Left renal pelvis (tissue), 4 donors: Measurements from ENCODE around the gene ATP13A2. TPM values are rescaled to one million over a fixed set of nuclear protein-coding genes. Genes with fewer than 3 reads are reported as not detected.

Experiments
- DNase-seq, 4 donors: peaks; one replicate each; pipeline ENCODE4 v3.0.0-alpha.2; 2013; ENCODE audit warnings: low read depth in 4 of 4, low spot score in 3 of 4
- polyA plus RNA-seq, 4 donors: library from polyadenylated mRNA; unstranded; fragments of 120-200 nt; gene quantifications; one replicate each; pipeline ENCODE4 v1.2.1, GENCODE V29; 2013; ENCODE audit not compliant: insufficient read length in 4 of 4

Gene ATP13A2, protein sequence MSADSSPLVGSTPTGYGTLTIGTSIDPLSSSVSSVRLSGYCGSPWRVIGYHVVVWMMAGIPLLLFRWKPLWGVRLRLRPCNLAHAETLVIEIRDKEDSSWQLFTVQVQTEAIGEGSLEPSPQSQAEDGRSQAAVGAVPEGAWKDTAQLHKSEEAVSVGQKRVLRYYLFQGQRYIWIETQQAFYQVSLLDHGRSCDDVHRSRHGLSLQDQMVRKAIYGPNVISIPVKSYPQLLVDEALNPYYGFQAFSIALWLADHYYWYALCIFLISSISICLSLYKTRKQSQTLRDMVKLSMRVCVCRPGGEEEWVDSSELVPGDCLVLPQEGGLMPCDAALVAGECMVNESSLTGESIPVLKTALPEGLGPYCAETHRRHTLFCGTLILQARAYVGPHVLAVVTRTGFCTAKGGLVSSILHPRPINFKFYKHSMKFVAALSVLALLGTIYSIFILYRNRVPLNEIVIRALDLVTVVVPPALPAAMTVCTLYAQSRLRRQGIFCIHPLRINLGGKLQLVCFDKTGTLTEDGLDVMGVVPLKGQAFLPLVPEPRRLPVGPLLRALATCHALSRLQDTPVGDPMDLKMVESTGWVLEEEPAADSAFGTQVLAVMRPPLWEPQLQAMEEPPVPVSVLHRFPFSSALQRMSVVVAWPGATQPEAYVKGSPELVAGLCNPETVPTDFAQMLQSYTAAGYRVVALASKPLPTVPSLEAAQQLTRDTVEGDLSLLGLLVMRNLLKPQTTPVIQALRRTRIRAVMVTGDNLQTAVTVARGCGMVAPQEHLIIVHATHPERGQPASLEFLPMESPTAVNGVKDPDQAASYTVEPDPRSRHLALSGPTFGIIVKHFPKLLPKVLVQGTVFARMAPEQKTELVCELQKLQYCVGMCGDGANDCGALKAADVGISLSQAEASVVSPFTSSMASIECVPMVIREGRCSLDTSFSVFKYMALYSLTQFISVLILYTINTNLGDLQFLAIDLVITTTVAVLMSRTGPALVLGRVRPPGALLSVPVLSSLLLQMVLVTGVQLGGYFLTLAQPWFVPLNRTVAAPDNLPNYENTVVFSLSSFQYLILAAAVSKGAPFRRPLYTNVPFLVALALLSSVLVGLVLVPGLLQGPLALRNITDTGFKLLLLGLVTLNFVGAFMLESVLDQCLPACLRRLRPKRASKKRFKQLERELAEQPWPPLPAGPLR
- polyA plus RNA-seq, result 10 to 100 TPM; 25.5 to 38.0 (median 30.1) TPM

- peak; percentile 35 to 58 (median 54) for DNase-seq
Observed at GRCh38 chr1:17011439-17012307, at the start of gene ATP13A2. Gene ATP13A2, minus strand, starts transcription at chr1:17011928. Its CDS starts 190 bp downstream, at chr1:17011738.

GRCh38 chr1:17061486-17061885 lies 49.8 kb upstream of the ATP13A2 start:
- DNase-seq, result no peak

GRCh38 chr1:17060306-17060749 lies 48.6 kb upstream of the ATP13A2 start:
- DNase-seq, result no peak

DNA sequence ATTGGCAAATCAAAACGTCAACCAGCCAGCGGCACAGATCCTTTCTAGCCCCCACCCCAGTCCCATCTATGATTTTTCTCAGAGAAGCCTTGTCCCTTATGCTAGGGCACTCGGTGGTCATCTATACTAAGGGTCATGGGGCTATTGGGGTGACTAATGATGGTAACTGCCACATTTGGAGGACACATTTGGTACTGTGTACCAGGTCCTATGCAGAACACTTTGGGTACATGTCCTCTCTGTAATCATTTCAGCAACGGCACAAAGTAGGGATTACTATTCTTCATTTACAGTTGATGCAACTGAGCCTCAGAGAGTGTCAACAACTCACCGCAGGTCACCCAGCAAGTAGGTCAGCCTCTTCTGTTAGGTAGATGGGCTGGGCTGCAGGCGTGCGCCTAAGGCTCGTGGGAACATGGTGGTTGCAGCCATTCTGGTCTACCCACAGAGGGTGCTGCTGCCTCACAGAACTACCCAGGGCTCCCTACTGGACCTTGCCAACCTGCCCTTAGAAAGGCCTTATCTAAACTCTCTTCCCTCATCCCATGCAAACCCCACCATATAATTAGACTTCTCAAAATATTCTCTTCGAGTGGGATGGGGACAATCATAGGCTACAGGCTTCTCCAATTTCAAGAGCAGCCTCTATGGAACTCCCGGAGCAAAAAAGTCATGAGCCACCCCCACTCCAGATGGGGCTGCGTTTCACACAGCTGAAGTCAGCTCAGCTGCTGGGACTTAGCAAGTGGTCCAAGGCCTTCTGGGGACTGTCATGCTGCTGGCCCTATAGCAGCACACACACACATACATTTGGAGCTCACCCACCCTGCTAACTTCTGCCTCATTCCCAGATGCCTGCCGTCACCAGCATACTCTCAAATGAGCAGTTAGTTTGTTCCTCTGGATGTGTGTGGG lies 47.9 kb upstream of the ATP13A2 start:
- DNase-seq, result no peak

GRCh38 chr1:17056551-17056950 lies 44.8 kb upstream of the ATP13A2 start:
- no peak for DNase-seq

DNA sequence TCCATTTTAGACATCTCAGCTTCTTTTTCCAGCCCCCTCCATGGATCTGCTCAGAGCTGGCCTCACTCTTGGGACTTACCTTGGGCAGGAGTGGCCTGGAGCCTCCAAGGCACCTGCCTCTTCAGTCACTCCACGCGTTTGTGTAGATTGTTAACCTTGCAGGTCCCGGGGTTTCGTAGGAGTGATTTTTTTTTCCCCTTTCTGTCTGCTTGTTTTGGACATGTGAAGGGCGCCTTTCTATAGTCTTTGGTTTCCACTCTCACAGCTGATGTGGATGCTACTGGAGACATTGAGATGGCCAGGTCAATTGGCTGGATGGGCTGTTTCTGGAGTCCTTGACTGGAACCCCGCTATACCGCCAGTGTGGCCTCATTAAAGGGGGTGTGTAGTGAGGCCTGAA lies 44.1 kb upstream of the ATP13A2 start:
- no peak for DNase-seq

GRCh38 chr1:17053685-17054410 lies 42.1 kb upstream of the ATP13A2 start, which contains the start of gene SDHB:
Gene SDHB, minus strand, starts transcription at chr1:17054032. Its CDS starts 13 bp downstream, at chr1:17054019.
- DNase-seq, result peak; percentile 96 to 98 (median 97)

DNA sequence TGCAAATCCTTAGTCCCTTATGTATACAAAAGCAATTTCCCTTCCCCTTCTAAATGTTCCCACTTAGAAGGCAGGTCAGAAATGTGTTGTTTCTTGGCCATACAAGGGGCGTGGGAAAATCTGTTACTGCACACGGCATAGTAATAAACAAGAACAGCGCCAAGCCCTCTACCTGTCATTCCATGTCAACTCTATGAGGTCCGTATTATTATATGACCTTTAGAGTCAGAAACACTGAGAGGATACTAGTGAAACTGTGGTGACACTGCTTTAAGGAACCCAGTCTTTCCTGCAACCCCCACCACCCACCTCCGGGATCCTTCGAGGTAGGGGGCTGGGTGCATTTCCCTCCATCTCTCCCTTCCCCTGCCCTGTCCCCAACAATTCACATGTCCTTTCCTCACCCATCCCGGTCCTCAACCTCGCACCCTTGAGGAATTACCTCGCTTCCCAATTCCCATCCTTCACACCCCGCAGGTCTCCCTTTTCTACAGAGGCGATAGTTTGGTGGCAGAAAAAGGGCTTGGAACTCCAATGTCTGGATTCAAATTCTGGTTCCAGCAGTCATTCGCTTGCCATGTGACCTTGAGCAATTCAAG lies 41.5 kb upstream of the ATP13A2 start:
- peak in 1 of 4 donors; percentile 9 for DNase-seq

DNA sequence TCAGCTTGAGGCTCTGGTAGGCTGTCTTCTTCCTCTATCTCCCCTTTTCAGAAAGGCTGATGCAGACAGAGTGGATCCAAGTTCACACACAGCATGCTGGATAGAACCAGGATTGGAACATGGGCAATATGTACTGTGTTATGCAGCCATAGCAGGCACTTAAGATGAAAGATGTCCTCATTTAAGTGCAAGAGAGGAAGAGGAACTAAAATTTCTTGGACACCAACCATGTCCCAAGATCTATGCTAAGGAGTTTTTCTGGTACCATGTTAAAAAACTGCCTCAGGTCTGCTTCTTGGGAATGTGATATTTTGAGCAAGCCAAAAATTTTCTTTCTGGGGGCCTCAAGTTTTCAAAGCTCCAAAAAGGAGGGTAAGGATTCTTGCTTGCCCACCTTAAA lies 40.9 kb upstream of the ATP13A2 start:
- no peak for DNase-seq

DNA sequence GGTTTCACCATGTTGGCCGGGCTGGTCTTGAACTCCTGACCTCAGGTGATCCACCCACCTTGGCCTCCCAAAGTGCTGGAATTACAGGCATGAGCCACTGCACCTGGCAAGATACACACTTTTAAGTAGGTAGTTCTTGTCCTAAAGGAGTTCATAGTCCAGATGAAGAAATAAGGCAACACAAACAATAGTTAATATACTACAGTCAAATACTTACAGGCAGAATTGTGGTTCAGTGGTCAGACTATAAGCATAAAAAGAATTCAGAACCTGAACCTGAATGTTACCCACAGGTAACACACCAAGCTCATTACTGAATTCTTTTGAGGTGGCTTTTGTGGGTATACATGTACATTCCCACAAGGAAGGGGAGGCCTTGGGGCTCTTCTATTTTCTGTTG lies 40.3 kb upstream of the ATP13A2 start:
- DNase-seq, result no peak

GRCh38 chr1:17047924-17048323 lies 36.2 kb upstream of the ATP13A2 start:
- no peak for DNase-seq

GRCh38 chr1:17046334-17046657 lies 34.6 kb upstream of the ATP13A2 start:
- DNase-seq, result no peak

- DNase-seq, result no peak
Observed at GRCh38 chr1:17045634-17046333, 34.1 kb upstream of the ATP13A2 start.

DNA sequence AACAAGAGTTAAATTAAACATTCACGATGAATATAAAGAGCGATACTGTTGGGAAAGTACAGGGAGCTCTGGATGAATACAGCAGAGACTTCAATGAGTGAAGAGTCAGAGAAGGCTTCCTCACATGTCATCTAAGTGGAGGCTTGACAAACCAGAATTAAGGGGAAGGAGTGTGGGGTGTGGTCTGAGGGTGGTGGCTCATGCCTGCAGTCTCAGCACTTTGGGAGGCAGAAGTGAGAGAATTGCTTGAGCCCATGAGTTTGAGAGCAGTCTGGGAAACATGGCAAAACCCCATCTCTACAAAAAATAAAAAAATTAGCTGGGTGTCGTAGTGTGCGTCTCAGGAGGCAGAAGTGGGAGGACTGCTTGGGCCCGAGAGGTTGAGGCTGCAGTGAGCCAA lies 33.4 kb upstream of the ATP13A2 start:
- no peak for DNase-seq

- DNase-seq, result no peak
Observed at GRCh38 chr1:17043676-17044075, 31.9 kb upstream of the ATP13A2 start.

GRCh38 chr1:17040135-17040534 lies 28.4 kb upstream of the ATP13A2 start:
- DNase-seq, result no peak

DNA sequence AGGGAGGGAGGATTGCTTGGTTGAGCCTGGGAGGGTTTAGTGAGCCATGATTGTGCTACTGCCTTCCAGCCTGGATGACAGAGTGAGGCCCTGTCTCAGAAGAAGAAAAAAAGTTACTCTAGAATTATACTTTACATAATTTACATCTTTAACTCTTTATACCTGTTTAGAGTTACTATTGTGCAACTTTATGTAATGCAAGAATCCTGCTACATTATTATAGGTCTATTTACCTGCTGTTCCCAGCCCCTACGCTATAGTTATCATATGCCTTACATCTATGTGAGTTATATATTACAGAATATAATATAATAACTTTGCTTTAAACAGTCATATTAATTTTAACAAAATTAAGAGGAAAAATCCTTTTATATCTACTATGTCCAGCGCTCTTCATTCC lies 27.8 kb upstream of the ATP13A2 start:
- DNase-seq, result no peak
